GM19395 (cell line): ENCODE measurements around the gene LAMB3.
"Not testable (repeated sequence)": the region's sequence is repeated elsewhere in the genome, so short reads cannot be mapped to it uniquely, and the experiment has no call there.

Experiments
- ATAC-seq: cut with Tn5 transposase; IDR thresholded peaks from one replicate; pipeline ENCODE4 v1.9.1; 2021; ENCODE audit warnings: mild to moderate bottlenecking, moderate library complexity; ENCODE audit not compliant: unreplicated experiment

Gene LAMB3

DNA sequence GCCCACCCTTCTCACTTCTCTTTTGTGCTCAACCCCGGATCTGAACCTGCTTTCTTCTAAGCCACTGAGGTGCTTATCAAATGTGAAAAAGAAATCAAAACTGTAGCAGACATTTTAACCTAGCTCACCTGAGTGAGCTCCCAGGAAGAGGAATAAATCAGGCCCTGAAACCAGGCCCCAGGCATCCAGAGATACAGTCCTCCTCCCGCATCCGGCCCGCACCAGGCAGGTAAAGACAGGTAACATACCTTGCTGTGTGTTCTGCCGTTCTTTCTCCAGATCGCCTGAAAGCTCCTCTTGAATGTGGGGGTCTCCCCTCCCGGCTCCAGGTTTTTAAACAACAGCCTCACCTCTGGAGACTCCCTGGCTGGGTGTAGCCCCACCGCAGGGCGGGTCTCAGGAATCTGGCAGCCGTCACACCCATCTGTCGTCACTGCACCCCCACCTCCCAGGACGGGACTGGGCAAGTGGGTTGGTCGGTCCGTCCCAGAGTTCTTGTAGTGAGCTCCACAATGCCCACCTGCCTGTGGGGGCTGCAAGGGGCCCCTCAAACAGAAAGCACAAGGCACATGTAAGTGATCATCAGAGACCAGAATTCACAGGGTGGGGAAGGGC is at the start of gene LAMB3:
TSS of gene LAMB3 (minus strand) at position 305 of the 615 bp plus-strand sequence. CDS start 1,481 bp downstream, outside the sequence.
- no peak for ATAC-seq

DNA sequence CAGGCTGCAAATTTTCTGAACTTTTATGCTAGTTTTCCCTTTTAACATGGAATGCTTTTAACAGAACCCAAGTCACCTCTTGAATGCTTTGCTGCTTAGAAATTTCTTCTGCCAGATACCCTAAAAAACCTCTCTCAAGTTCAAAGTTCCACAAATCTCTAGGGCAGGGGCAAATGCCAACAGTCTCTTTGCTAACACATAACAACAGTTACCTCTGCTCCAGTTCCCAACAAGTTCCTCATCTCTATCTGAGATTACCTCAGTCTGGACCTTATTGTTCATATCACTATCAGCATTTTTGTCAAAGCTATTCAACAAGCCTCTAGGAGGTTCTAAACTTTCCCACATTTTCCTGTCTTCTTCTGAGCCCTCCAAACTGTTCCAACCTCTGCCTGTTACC is 48.5 kb upstream of the LAMB3 start:
- not testable (repeated sequence) for ATAC-seq

DNA sequence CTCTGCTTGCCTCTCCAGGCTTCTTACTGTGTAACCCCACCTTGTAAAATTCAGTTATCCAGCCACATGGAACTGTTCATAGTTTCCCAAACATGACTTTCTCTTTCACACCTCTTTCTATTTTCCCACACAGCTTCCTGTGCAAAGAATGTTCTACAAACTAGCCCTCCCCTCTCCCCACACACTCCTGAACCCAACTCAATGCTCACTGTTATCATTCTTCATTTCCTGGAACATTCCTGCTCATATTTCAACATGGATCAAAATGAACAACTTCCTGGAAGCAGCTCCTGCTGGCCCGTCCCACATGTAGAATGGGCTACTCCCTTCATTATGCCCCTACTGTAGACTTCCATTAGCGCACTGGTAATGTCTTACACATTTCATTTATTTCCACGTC is 44.9 kb upstream of the LAMB3 start:
- ATAC-seq, result no peak

DNA sequence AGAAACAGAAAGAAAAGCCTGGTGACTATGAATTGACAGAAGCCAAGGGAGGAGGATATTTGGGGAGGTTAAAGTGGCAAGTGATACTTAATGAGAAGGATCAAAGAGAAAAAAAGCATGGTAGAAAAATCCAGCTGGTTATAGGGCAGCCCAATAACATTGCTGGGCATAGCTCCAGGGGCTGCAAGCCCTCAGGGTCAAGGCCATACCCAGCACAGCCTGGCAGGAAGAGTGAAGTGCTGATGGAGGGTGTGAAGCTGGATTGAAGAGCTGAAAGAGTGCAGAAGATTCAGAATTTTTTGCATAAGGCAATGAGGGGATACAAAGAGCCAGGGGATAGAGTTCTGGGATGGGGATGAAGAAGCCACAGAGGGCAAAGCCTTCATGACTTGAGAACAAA is 44.4 kb upstream of the LAMB3 start:
- ATAC-seq, result no peak

DNA sequence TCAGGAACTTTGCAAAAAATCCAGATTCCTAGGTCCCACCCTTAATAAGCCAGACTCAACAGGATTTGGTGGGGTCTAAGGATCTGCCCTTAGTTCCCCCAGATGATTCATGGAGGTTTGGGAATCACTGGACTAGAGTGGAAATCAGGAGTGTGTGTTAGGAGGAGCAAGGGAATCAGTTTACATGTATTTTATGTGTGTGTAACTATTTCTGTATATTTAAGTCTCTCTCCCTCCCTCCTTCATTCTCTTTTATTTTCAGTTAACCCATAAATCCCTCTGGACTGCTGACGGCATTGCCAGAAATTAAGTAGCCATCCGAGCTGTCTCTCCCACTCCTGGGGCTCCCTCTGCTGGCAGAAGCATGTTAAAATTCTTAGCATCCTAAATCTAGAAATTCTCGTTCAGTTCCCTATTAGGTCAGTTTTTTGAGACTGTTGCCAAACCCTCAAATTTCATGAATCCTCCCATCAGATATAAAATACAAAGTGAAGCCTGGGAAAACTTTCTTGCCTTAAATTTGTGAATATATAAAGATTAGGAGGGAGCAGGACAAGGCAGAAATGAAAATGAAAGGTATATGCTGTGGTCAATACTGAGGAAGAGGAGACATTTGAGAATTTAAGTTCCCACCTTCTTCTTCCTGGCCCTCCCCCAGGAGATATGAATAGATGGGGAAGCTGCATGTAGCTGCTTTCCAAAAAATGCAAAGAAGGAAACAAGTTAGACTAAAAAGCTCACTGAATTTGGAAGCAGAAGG is 40.7 kb upstream of the LAMB3 start:
- ATAC-seq, result peak; percentile 85

DNA sequence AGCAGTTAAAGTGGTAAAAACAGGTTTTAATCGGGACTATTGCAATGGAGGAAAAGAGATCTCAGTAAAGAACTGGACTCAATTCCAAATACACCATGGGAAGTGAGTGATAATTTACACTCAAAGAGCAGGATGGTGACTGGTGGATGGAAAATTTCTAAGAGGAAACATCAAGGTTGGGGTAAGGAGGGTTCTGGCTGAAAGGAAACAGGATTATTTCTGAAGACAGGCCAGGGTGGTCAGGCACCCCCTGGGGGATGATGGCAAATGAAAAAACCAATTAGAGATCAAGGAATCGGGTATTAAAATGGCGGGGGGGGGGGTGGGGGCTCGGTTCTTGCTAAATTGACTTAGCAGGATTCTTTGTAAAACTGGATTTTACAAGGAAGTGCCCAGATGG is 40.1 kb upstream of the LAMB3 start:
- no peak for ATAC-seq

DNA sequence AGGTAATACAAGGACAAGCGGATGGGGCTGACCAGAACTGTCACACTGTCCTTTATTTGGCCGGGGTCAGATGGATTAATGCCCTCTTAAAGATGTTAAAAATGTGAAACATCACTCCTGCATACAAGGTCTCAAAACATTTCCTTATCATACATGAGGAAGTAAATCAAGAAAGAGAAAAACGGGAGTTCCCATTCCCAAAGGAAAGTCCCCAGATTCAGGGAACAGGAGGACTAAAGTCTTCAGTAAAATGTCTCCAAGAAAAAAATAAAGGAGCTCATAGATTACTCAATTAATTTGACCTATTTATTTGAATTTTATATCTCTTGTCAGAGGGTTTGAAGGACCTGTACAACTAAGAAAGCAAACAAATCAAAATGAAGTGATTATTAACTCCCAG is 39.0 kb upstream of the LAMB3 start:
- no peak for ATAC-seq

DNA sequence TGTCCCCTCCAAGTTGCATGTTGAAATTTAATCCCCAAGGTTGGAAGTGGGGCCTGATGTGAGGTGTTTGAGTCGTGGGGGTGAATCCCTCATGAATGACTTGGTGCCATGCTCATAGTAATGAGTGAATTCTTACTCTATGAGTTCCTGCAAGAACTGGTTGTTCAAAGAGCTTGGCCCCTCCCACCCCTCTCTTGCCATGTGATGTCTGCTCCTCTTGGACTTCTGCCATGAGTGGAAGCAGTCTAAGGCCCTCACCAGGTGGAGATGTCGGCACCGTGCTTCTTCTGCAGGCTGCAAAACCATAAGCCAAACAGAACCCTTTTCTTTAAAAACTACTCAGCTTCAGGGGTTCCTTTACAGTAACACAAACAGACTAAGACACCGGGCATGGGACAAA is 37.3 kb upstream of the LAMB3 start:
- no peak for ATAC-seq

DNA sequence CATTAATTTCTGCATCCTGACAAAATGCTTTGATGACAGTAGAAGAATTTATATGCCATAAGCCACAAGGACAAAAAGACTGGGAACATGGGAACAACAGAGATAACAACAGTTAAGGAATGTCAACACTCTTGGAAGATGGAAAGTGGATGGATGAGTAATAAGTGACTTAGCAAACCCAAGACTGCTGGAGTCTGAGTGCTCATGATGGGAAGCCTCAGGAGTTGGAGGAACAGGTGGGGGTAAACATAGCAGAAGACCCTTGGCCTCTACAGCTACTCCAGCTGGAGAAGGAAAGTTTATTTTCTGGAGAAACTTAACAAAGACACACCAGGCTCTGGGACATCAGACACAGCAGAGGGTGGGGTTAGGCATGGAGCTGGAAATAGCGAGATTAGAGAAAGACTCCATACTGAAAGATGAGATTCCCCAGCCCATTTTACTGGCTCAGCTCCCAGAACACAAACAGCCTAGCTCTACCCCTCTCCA is 36.6 kb upstream of the LAMB3 start:
- ATAC-seq, result no peak

DNA sequence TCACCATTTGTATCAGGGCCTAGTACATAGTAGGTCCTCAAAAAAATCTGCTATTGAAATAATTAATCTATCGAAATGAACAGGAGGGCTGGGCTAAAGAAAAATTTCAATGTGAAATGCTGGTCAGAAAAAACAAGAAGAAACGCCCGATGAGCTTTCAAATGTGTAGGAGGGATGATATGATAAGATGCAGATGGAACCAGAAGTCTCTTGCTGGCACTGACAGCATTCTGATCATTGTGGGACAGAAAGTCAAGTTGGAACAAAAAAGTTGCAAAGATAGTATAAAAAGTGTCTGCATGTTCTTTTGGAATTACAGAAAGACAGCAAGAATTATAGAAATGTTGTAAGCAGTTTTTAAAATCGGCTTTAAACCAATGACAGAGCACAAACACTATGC is 34.1 kb upstream of the LAMB3 start:
- no peak for ATAC-seq

DNA sequence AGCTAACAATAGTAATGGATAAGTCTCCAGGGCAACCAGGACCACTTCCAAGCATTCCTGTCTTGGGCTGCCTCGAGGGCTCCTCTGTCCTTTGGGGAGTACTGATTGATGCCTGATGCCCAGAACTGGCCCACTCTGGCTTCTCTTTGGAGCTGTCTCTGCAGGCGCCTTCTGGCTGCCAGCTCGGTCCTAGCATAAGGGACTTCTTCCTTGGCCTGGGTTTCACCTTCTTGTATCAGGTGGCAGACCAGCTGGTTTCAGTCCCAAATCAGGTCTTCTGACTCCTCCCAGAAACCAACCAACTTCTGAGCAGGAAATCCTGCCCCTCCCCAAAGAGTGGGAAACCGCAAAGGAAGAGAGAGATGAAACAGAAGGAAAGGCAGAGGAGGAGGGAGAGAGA is 33.6 kb upstream of the LAMB3 start:
- peak; percentile 84 for ATAC-seq

DNA sequence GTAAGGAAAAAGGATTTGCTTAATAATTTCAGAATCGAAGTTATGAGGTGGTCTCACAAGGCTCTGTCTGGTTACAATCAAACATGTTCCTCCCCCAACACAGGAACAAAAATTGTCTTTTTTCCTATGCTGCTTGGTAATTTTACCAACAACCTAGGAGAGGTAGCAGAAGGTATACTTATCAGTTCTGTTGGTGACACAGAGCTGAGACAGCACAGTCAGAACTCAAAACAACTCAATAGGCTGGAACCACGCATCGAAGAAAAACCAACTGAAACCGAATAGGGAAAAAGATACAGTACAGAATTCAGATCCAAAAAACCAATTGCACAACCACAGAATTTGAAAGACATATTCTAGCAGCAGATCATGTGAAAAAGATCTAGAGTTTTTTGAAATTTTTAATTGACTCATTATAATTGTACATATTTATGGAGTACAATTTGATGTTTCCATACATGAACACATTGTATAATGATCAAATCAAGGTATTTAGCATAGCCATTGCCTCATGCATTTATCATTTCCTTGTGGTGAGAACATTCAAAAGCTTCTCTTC is 26.8 kb upstream of the LAMB3 start:
- ATAC-seq, result no peak

DNA sequence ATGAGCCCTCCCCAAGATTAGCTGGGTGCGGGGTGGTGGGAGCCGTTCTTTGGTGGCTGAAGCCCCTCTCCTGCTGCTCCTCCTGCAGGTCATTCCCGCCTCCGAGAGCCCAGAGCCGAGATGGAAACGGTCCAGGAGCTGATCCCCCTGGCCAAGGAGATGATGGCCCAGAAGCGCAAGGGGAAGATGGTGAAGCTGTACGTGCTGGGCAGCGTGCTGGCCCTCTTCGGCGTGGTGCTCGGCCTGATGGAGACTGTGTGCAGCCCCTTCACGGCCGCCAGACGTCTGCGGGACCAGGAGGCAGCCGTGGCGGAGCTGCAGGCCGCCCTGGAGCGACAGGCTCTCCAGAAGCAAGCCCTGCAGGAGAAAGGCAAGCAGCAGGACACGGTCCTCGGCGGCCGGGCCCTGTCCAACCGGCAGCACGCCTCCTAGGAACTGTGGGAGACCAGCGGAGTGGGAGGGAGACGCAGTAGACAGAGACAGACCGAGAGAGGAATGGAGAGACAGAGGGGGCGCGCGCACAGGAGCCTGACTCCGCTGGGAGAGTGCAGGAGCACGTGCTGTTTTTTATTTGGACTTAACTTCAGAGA is 23.4 kb upstream of the LAMB3 start:
- ATAC-seq, result no peak

DNA sequence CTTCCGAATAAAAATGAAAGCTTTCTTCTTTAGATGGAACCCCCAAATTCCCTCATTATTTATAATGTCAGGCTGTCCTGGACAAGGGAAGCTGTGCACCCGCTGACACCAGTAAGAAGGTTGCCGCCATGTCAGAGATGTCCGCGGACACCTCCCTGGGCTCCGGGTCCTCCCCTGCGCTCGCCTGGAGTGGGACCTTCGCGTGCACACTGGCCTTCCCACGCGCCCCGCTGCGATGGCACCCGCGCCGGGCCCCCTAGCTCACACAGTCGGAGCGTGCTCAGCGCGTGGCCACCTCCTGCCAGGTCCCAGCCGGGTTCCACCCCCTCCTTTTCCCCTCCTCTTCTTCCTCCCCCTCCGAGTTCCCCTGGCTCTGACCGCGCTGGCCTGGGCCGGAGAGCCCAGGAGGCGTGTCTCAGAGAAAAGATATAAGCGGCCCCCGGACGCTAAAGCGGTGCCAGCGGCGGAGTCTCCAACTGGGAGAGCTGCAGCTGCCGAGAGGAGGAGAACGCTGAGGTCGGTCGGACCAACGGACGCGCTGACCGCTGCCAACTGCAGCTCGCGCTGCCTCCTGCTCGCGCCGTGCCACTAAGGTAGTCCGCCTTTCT is 22.8 kb upstream of the LAMB3 start, which contains the start of gene G0S2:
TSS of gene G0S2 (plus strand) at position 456 of the 608 bp plus-strand sequence. CDS start 273 bp downstream, outside the sequence.
- ATAC-seq, result no peak

DNA sequence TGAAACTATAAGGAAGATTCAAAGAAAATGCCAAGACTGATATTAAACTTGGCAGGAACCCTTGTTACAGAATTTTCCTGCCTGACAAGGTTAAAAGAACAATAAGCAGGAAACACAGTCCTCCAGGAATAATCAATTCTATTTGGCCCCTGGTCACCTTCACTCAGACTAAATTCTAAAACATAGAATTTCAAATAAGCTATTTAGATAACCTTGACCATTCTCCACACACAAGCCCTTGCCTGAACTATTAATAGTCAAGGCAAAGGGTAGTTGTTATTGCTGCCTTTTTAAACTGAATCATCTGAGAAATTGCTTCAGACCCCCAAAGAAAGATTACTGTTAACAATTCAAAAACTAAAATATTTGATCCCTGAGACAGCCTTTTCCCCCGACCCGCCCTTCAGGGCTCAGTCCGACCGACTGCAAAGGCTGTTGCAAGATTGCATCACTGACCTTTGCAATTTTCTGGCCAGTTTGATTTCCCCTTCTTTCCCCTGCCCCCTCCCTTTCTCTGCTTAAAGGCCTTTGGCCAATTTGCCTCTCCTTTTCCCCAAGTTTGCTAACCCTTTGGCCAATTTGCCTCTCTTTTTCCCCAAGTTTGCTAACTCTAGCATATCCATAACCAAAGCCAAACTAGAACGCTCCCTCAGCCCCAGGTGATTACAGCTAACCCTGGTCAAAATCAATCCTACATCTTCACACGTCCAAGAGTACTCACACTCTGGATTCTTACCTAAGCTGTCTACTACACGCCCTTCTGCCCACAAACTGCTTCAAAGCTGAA is 21.6 kb upstream of the LAMB3 start:
- ATAC-seq, result no peak

DNA sequence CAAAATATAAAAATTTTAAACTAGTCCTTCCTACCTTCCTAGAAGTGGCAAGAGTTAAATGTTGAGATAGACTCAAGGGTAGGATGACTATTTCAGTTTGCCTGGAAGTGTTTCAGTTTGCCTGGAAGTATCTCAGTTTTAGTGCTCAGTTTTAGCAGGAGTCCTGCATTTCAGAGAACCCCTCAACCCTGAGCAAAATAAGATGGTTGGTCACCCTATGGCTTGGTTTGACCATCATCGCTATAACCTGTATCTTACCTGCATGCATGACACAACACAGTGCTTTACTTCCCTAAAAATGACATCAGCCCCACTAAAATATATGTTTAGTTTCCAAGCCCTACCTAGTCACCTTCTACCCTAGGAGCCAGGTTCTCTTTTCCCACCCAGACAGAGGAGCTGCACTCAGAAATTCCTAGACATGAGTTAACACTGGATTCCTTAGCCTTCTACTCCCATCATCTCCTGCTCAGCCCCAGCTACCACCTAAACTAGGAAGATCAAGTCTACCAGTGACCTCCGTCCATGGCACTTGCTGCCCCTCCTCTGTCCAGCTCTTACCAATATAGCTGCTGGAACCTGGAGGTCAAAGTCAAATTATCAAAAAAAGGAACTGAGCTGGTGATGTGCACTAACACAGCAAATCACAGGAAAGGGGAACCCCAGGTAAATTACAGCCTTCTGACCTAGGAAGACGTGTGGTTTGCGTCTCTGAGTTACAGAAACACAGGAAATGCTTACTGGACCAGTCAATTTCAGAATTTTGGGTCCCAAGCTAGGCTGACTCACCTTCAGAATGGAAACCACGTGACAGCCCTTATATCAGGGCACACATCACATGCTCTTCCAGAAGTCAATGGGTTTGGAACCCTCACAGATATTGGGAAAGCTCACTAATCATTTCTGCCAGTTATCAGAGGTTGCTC is 20.7 kb upstream of the LAMB3 start:
- ATAC-seq, result peak; percentile 94

DNA sequence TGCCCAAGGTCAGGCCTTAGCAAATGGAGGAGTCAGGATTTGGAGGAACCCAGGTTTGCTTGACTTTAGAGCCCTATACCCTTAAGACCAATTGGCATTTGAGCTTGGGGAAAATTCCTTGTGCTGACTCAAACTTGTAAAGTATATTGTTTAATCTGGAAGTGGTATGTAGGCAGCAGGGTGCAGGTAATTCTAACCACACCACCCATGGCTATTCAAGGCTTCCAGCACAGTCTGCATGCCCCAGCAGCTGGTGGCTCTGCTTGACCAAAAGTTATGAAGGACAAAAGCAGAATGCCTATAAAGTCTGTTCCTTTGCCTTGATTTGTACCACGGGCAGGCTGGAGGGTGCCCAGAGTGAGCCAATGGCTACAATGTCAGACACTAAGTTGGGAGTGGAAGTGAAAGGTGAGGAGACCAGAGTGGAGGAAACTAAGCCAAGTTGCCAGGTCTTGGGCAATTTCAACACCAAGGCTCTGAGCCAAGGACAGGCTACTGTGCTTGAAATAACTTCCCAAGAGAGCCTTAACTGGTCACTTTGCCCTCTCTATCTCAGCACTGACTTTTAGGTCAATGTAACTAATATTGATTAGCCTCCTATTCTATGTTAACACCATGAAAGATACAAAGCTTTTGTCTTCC is 18.3 kb upstream of the LAMB3 start:
- no peak for ATAC-seq

DNA sequence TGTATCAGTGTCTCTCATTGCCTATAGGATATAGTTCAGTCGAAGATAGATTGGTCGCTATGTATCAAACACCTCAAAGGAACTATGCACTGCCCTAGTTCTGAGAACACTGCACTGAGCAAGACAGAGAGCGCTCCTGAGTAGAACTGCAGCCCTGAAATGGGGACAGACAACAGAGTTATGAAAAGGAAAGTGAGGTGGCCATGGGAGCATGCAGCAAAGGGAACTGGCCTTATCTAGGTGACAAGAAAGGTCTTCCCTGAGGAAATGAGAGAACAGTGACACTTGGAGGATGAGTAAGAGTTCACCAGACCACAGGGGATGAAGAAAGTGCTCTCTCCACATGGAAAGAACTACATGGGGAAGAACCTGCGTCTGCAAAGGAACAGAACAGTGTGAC is 15.5 kb upstream of the LAMB3 start:
- no peak for ATAC-seq

DNA sequence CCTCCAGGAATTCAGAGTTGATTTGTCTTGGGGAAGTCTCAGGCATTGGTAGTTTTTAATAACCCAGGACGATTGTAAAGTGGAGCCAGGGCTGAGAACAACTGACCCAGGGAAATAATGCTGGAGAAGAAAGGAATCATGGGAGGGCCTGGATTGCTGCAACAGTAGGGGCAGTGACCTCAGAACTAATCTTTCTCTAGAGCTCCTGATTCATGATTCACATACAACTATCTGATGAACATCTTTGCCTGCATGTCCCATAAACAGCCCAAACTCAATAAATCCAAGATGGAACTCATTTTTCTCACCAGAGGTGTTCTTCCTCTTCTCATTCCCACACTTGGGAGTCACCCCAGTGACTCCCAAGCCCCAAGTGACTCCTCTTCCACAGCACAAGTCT is 14.9 kb upstream of the LAMB3 start:
- no peak for ATAC-seq
